ENCODE measurements around the gene LRMDA.

GRCh38 chr10:76025124-76025477 lies 593.7 kb downstream of the LRMDA start:
- no peak for TF ChIP-seq NFIC (IDR thresholded peaks at IDR 0.05)
- no peak for TF ChIP-seq EP300 (IDR thresholded peaks at IDR 0.05; ENCODE audit: borderline replicate concordance)
- no peak for TF ChIP-seq CEBPB (IDR thresholded peaks at IDR 0.05)
- TF ChIP-seq, protein P1, sequence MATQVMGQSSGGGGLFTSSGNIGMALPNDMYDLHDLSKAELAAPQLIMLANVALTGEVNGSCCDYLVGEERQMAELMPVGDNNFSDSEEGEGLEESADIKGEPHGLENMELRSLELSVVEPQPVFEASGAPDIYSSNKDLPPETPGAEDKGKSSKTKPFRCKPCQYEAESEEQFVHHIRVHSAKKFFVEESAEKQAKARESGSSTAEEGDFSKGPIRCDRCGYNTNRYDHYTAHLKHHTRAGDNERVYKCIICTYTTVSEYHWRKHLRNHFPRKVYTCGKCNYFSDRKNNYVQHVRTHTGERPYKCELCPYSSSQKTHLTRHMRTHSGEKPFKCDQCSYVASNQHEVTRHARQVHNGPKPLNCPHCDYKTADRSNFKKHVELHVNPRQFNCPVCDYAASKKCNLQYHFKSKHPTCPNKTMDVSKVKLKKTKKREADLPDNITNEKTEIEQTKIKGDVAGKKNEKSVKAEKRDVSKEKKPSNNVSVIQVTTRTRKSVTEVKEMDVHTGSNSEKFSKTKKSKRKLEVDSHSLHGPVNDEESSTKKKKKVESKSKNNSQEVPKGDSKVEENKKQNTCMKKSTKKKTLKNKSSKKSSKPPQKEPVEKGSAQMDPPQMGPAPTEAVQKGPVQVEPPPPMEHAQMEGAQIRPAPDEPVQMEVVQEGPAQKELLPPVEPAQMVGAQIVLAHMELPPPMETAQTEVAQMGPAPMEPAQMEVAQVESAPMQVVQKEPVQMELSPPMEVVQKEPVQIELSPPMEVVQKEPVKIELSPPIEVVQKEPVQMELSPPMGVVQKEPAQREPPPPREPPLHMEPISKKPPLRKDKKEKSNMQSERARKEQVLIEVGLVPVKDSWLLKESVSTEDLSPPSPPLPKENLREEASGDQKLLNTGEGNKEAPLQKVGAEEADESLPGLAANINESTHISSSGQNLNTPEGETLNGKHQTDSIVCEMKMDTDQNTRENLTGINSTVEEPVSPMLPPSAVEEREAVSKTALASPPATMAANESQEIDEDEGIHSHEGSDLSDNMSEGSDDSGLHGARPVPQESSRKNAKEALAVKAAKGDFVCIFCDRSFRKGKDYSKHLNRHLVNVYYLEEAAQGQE (IDR thresholded peaks at IDR 0.05; ENCODE audit: low read depth): no peak
- TF ChIP-seq YY1 (IDR thresholded peaks at IDR 0.05; ENCODE audit: low read depth): no peak
- no peak for TF ChIP-seq ZBTB7A (IDR thresholded peaks at IDR 0.05; ENCODE audit: low read depth)
- TF ChIP-seq RAD21 (IDR thresholded peaks at IDR 0.05; ENCODE audit: low read depth): no peak
- TF ChIP-seq TCF12 (IDR thresholded peaks at IDR 0.05; ENCODE audit: low read depth): no peak

Data from Ishikawa (cell line).